H1 (cell line): ENCODE data around the gene NRP2.

Experiments used
- CBX8 ChIP-seq: fragments of 300-800, 300-1000 bp; sonication (generic); IDR thresholded peaks from 2 replicates; pipeline ENCODE4 v1.7.1; 2016; ENCODE audit warnings: low read depth, low read length, borderline replicate concordance
- TAF1 ChIP-seq: IDR thresholded peaks from 2 replicates; pipeline ENCODE4 v1.6.1; 2011; ENCODE audit warnings: mild to moderate bottlenecking, low read depth, low read length
- TF ChIP-seq, protein P1 (sequence below): IDR thresholded peaks from 2 replicates; pipeline ENCODE4 v1.6.1; 2012; ENCODE audit warnings: inconsistent platforms
- TF ChIP-seq, protein P2 (sequence below), 3 experiments: IDR thresholded peaks; 1 replicate in 2 of 3; 2 replicates in 1 of 3; pipeline versions ENCODE4 v1.5.1 to v1.6.1; 2011; ENCODE audit warnings: low read length in 3 of 3, mild to moderate bottlenecking in 3 of 3, inconsistent platforms in 2 of 3, low read depth in 1 of 3, moderate library complexity in 1 of 3; ENCODE audit not compliant: insufficient read depth in 1 of 3; ENCODE audit errors: control extremely low read depth in 1 of 3

- TF ChIP-seq, protein P1, sequence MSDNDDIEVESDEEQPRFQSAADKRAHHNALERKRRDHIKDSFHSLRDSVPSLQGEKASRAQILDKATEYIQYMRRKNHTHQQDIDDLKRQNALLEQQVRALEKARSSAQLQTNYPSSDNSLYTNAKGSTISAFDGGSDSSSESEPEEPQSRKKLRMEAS, result no peak
- TF ChIP-seq CBX8 (no peak), TAF1 (no peak)
- TF ChIP-seq, protein P2, sequence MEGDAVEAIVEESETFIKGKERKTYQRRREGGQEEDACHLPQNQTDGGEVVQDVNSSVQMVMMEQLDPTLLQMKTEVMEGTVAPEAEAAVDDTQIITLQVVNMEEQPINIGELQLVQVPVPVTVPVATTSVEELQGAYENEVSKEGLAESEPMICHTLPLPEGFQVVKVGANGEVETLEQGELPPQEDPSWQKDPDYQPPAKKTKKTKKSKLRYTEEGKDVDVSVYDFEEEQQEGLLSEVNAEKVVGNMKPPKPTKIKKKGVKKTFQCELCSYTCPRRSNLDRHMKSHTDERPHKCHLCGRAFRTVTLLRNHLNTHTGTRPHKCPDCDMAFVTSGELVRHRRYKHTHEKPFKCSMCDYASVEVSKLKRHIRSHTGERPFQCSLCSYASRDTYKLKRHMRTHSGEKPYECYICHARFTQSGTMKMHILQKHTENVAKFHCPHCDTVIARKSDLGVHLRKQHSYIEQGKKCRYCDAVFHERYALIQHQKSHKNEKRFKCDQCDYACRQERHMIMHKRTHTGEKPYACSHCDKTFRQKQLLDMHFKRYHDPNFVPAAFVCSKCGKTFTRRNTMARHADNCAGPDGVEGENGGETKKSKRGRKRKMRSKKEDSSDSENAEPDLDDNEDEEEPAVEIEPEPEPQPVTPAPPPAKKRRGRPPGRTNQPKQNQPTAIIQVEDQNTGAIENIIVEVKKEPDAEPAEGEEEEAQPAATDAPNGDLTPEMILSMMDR (IDR thresholded peaks at IDR 0.05; ENCODE audit: control extremely low read depth in 1 of 3, insufficient read depth in 1 of 3, low read depth in 1 of 3, low read length in 3 of 3), result no peak
These were observed 82.8 kb downstream of the NRP2 start for GRCh38 chr2:205765151-205765550.
